ENCODE data around the gene LASP1. TPM values are rescaled to one million over a fixed set of nuclear protein-coding genes. Genes with fewer than 3 reads are reported as not detected.
"Not testable (repeated sequence)": the region's sequence is repeated elsewhere in the genome, so short reads cannot be mapped to it uniquely, and the experiment has no call there.

Gene LASP1
- total and polyA plus RNA-seq, 2 experiments from 2014 or later: 48.7 to 173 TPM

- not testable (repeated sequence) for H4K20me1 ChIP-seq (replicated peaks; ENCODE audit: insufficient read depth); H3K9me3 Mint-ChIP-seq; H3K9me2 ChIP-seq (ENCODE audit: insufficient read depth); H3K36me3 Mint-ChIP-seq (ENCODE audit: low read depth); H3K4me1 Mint-ChIP-seq; H3K4me3 ChIP-seq; ATAC-seq; H3K27me3 ChIP-seq (ENCODE audit: insufficient read depth); H3K79me2 ChIP-seq (replicated peaks; ENCODE audit: insufficient read depth); H3K27ac Mint-ChIP-seq; H3K27ac ChIP-seq (ENCODE audit: low read depth); H3K4me3 Mint-ChIP-seq; H3K4me1 ChIP-seq (ENCODE audit: insufficient read depth); DNase-seq (ENCODE audit: low spot score); H3K27me3 Mint-ChIP-seq (ENCODE audit: insufficient read depth, low read depth, poor library complexity); H3F3A ChIP-seq (replicated peaks; ENCODE audit: low read depth); H2AFZ ChIP-seq; H3K36me3 ChIP-seq (ENCODE audit: insufficient read depth); H3K4me2 ChIP-seq
Observed at GRCh38 chr17:38953800-38954199, 83.9 kb downstream of the LASP1 start.

GRCh38 chr17:38958326-38958725 is 88.5 kb downstream of the LASP1 start:
- H3K4me3 ChIP-seq: no peak overlapping the region
- H3K4me1 ChIP-seq (ENCODE audit: insufficient read depth): no peaks in the 10 kb centered on the region
- no peaks in the 10 kb centered on the region for H3K9me2 ChIP-seq (ENCODE audit: insufficient read depth)
- no peak overlapping the region for H2AFZ ChIP-seq
- Mint-ChIP-seq H3K4me3 (no peak overlapping the region), H3K27me3 (ENCODE audit: insufficient read depth, low read depth, poor library complexity) (peaks cover 1% of the 10 kb centered on the region), H3K9me3 (no peaks in the 10 kb centered on the region), H3K4me1 (no peaks in the 10 kb centered on the region), H3K36me3 (ENCODE audit: low read depth) (no peaks in the 10 kb centered on the region), H3K27ac (no peak overlapping the region)
- no peaks in the 10 kb centered on the region for H3K36me3 ChIP-seq (ENCODE audit: insufficient read depth)
- ATAC-seq (no peak), DNase-seq (ENCODE audit: low spot score) (no peak)
- H3K27me3 ChIP-seq (ENCODE audit: insufficient read depth): no peaks in the 10 kb centered on the region
- H3K79me2 ChIP-seq (replicated peaks; ENCODE audit: insufficient read depth): no peaks in the 10 kb centered on the region
- H4K20me1 ChIP-seq (replicated peaks; ENCODE audit: insufficient read depth): no peaks in the 10 kb centered on the region
- no peaks in the 10 kb centered on the region for H3F3A ChIP-seq (replicated peaks; ENCODE audit: low read depth)
- no peak overlapping the region for H3K4me2 ChIP-seq
- H3K27ac ChIP-seq (ENCODE audit: low read depth): no peak overlapping the region
- TF ChIP-seq JUNB (IDR thresholded peaks at IDR 0.05; ENCODE audit: unreplicated experiment) (no peak), ZNF462 (CRISPR knock-in tag; IDR thresholded peaks at IDR 0.05) (no peak), NANOG (IDR thresholded peaks at IDR 0.05; ENCODE audit: borderline replicate concordance) (no peak), ZNF114 (CRISPR knock-in tag; IDR thresholded peaks at IDR 0.05) (no peak), EZH2 (IDR thresholded peaks at IDR 0.05; ENCODE audit: low read depth, unreplicated experiment) (no peak), EZH2phosphoT487 (IDR thresholded peaks at IDR 0.05; ENCODE audit: unreplicated experiment) (no peak), STAT1 (IDR thresholded peaks at IDR 0.05; ENCODE audit: unreplicated experiment) (no peak), CTCF (conservative IDR thresholded peaks at IDR 0.05; ENCODE audit: low read depth in 2 of 2) (no peak), REST (IDR thresholded peaks at IDR 0.05; ENCODE audit: unreplicated experiment) (no peak), ETS1 (IDR thresholded peaks at IDR 0.05) (no peak)

Data from GM23338 (cell line).